ENCODE measurements around the gene OR4N2.
"Not testable (repeated sequence)": the region's sequence is repeated elsewhere in the genome, so short reads cannot be mapped to it uniquely, and the experiment has no call there.

Gene OR4N2, protein sequence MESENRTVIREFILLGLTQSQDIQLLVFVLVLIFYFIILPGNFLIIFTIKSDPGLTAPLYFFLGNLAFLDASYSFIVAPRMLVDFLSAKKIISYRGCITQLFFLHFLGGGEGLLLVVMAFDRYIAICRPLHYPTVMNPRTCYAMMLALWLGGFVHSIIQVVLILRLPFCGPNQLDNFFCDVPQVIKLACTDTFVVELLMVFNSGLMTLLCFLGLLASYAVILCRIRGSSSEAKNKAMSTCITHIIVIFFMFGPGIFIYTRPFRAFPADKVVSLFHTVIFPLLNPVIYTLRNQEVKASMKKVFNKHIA

DNA sequence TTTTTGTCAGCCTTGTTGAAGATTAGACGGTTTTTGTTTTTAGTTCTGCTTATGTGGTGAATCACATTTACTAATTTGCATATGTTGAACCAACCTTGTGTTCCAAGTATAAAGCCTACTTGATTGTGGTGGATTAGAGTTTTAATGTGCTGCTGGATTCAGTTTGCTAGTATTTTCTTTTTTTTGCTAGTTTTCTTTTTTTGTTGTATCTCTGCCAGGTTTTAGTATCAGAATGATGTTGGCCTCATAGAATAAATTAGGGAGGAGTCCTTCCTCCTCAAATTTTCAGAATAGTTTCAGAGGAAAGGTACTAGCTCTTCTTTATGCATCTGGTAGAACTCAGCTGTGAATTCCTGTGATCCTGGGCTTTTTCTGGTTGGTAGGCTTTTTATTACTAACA, at the start of gene OR4N2:
TSS of gene OR4N2 (plus strand) at position 301 of the 400 bp plus-strand sequence. CDS start 23,679 bp downstream, outside the sequence.
- DNase-seq (ENCODE audit: low spot score), result not testable (repeated sequence)

DNA sequence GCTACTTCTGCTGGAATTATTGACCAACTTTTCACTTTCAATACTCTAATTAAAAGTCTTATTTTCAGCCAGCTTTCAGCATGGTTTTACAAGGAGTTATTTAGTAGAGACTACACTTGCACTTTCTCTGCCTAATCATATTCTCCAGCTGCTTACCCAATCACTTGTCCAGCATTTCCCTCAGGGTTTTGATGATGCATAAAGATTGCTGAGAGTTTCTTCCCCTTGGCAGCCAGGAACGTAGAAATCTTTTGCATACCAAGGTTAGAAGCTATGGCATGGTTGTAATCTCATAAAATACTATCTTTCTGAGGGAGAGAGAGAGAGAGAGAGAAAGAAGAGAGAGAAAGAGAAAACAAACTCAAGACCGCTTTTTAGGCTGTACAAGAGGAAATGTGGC, 49.4 kb upstream of the OR4N2 start:
- no peak for DNase-seq (ENCODE audit: low spot score)

DNA sequence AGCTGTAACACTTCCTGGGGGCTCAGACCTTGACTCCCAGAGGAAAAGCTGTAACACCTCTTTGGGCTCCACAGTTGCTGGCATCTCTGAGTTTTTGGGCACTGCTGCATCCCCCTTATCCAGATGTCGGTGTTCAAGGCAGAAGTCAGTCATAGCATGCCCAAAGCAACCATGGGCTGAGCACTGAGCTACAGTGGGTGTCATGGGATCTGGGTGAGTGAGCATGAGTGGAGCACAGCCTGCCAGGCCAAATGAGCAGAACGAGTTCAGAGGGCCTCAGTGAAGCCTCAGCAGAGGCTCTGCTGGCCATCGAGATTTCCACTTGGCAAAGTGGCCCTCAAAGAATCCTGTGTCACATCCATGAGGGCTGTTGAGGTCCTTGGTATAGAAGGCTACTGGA, 32.1 kb upstream of the OR4N2 start:
- DNase-seq (ENCODE audit: low spot score), result not testable (repeated sequence)

DNA sequence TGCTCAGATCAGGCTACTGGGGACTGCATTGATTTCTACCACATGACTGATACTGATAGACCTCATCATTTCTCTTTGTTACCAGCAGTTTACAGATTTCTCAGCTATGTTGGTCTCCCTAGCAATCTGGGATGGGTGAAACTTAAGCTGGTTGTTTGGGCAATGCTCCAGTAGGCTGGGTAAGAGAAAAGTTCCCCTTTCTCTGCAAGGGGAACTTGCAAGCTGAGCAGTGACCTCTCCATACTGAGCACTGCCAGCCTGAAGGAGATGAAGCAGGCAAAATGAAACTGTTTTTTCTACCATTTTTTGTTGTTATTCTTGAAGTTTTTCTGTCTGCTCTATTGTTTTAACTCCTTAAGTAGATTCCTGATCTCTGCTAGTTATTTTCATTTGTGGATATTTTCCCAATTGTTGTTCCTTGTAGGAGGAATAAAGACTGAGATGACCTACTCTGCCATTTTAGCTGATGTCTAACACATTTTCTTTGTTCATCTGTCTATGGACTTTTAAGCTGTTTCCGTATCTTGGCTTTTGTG, 31.6 kb upstream of the OR4N2 start:
- DNase-seq (ENCODE audit: low spot score), result no peak

DNA sequence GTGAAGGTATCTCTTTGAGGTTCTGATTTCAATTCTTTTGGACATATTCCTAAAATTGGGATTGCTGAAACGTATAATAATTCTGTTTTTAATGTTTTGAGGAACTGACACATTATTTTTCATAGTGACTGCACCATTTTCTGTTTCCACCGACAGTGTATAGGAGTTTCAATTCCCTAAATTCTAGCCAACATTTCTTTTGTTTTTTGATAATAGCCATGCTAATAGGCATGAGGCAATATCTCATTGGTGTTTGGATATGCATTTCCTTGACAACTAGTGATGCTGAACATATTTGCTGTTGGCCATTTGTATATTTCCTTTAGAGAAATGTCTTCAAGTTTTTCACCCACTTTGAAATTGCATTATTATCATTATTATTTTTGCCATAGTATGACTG, 31.1 kb upstream of the OR4N2 start:
- DNase-seq (ENCODE audit: low spot score), result not testable (repeated sequence)

DNA sequence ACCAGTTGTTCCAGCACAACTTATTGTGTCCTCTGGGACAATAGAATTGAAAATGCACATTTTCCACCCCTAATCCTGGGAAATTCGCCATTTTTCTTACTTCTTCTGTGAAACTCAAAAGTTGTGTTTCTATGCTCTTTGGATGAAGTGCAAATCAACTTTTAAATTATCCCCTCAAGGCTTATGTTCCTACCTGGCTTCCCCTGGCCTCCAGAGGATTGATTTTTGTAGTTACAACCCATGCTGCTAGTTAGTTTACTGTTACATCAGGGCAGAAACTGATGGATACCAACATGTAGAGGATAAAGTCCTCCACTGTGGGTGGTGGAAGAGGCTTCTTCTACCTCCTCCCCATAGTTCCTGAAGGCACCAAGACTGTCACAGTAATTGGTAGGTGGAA, 30.4 kb upstream of the OR4N2 start, which contains the start of gene OR4M1:
TSS of gene OR4M1 (plus strand) at position 301 of the 400 bp plus-strand sequence. CDS start 6,819 bp downstream, outside the sequence.
- DNase-seq (ENCODE audit: low spot score), result not testable (repeated sequence)

DNA sequence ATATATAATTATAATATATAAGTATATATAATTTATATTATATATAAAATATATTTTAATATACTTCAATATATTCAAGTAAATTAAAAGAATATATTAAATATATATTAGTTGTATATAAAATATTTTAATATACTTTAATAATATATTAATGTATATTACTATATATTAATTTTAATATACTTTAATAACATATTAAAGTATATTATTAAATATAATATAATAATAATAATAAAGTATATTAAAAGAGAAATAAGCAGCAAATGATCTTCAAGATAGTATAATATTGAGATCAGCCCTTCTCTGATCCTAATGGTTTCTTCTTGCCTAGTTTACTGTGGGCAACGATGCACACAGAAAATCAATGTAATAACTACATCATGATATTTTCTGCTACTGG, 28.0 kb upstream of the OR4N2 start:
- no peak for DNase-seq (ENCODE audit: low spot score)

DNA sequence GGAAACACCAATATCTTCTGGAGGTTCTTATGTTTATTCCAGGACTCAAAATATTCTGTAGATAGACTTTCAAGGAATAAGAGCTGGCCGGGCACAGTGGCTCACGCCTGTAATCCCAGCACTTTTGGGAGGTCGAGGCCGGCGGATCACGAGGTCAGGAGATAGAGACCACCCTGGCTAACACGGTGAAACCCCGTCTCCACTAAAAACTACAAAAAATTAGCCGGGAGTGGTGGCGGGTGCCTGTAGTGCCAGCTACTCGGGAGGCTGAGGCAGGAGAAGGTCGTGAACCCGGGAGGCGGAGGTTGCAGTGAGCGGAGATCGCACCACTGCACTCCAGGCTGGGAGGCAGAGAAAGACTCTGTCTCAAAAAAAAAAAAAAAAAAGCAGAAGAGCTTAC, 17.7 kb upstream of the OR4N2 start:
- DNase-seq (ENCODE audit: low spot score), result not testable (repeated sequence)

DNA sequence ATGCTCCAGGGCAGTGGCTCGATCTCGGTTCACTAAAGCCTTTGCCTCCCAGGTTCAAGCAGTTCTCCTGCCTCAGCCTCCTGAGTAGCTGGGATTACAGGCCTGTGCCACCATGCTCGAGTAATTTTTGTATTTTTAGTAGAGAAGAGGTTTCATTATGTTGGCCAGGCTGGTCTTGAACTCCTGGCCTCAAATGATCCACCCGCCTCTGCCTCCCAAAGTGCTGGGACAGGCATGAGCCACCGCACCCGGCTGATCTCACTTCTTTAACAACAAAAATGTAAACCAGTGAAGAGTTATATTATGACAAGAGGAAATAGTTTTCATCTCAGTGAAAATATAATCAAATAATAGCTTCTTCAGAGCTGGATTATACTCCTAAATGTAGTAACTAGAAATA, 16.3 kb upstream of the OR4N2 start:
- DNase-seq (ENCODE audit: low spot score), result not testable (repeated sequence)

DNA sequence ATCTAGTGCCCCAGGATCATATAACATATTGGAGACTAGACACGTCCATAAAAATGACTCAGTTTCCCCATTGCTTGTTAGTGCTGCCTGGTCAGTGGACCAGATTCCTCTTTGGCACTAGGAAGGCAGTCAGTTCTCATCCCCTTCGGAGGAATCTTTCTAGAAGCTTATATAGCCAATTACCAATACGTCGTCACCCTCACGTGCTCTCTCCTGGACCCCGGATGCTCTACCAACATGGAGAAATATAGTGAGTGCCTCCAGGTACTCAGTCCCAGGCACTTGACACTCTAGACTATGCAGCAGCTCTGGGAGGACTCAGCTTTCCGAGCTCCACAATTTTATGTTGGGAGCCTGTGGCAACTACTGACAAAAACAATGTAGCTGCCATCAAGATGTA, 15.4 kb upstream of the OR4N2 start:
- DNase-seq (ENCODE audit: low spot score), result not testable (repeated sequence)

DNA sequence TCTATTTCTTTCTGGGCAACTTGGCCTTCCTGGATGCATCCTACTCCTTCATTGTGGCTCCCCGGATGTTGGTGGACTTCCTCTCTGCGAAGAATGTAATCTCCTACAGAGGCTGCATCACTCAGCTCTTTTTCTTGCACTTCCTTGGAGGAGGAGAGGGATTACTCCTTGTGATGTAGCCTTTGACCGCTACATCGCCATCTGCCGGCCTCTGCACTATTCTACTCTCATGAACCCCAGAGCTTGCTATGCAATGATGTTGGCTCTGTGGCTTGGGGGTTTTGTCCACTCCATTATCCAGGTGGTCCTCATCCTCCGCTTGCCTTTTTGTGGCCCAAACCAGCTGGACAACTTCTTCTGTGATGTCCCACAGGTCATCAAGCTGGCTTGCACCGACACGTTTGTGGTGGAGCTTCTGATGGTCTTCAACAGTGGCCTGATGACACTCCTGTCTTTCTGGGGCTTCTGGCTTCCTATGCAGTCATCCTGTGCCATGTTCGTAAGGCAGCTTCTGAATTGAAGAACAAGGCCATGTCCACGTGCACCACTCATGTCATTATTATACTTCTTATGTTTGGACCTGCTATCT, 7.0 kb upstream of the OR4N2 start:
- DNase-seq (ENCODE audit: low spot score), result not testable (repeated sequence)

DNA sequence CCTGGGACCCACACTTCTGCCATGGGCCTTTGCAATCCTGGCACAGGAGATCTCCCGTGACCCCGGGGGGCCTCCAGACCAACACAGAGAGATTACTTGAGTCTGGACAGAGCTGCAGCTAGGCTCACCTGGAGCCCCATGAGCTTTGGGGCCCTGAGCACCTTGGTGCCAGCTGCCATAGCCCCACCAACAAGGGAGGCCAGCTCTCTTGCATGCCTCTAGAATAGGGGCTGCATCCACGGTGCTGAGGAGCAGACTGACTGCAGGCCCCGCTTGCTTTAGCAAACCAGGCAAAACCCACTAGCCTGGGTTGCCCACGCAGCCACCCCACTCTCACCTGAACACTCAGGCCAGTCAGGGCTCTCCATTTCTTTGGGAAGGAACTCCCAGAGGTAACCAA, 3.7 kb upstream of the OR4N2 start:
- DNase-seq (ENCODE audit: low spot score), result no peak

DNA sequence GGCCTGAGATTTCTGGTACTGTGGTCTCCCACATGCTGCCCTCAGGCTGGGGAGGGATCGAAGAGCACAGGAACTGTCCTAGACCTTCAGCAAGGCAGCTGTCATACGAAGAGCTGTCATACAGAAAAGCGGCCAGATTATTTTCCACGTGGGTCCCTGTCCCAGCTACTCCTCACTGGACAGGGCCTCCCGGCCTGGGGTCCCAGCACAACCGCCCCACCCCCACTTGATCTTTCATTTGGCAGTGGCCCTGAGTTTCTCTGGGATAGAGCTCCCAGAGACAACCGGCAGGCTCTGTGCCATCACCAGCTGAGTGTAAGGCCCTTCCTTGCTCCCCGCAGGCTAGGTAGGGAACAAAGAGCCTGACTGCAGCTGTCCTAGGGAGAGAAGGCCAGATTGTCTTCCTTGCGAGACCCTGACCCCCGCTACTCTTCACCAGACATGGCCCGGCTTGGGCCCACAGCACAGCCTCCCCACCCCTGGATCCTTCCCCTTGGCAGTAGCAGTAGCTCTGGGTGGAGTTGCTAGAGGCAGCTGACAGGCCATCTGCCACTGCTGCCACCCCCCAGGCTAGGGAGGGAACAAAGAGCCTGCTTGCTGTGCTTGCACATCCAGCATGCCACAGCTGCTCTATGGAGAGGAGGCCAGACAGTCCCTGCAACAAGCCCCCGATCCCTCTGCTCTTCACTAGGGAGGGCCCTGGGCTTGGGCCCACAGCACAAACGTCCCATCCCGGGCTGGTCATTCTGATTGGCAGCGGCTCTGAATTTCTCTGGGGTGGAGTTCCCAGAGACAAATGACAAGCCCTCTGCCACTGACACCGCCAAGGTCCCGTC, 3.1 kb upstream of the OR4N2 start:
- DNase-seq (ENCODE audit: low spot score), result no peak

DNA sequence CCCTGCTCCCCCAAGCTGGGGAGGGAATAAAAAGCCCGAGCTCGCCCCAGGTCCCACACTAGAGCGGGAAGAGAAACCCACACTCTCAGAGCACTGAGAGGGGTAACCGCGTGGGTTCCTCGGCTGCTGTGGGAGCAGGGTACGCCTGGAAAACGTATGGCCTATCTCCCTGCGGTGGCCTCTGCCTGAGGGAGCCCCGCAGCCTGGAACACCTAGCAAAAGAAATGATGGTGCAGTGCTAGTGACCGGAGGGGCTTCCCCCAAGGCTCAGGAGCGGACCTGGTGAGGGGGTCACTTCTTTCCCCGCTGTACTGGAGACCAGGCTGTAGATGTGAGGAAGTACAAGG, 2.5 kb upstream of the OR4N2 start:
- no peak for DNase-seq (ENCODE audit: low spot score)

DNA sequence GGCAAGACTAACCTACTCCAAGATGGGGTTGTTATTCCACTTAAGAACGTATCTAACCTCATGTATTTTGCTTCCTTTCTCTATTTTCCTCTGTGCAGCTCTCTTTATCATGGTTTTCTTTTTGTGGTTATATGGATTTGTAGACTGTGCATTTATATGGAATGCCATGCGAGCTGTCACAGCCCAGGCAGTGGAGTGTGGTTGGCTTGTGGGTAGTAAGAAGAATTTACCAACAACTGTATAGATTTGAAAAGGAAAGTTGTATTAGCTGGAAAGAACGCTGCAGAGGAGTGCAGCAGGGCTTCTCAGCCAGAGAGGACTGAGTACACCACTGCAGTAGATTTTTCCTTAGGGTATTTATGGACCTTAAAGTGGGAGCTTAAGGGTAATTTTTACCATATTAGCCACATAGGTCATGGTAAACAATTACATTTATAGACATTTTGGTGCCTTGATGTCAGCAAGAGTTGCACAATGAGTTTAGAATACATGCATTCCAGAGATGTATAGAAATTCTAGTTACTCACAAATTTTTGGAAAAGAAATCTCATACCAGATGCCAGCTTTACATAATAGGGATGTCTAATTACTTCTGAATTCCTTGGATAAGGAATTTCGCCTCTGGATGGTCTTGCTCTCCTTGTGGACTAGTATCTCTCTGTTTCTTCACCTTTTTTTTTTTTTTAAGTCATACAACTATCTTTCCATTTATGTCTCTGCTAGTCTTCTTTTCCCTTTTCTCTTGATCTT, 9.8 kb downstream of the OR4N2 start:
- DNase-seq (ENCODE audit: low spot score), result not testable (repeated sequence)

DNA sequence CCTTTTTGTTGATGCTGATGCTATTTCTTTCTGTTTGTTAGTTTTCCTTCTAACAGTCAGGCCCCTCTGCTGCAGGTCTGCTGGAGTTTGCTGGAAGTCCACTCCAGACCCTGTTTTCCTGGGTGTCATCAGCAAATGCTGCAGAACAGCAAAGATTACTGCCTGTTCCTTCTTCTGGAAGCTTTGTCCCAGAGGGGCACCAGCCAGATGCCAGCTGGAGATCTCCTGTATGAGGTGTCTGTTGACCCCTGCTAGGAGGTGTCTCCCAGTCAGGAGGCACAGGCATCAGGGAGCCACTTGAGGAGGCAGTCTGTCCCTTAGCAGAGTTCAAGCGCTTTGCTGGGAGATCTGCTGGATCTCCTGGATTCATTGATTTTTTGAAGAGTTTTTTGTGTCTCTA, 16.3 kb downstream of the OR4N2 start:
- not testable (repeated sequence) for DNase-seq (ENCODE audit: low spot score)

DNA sequence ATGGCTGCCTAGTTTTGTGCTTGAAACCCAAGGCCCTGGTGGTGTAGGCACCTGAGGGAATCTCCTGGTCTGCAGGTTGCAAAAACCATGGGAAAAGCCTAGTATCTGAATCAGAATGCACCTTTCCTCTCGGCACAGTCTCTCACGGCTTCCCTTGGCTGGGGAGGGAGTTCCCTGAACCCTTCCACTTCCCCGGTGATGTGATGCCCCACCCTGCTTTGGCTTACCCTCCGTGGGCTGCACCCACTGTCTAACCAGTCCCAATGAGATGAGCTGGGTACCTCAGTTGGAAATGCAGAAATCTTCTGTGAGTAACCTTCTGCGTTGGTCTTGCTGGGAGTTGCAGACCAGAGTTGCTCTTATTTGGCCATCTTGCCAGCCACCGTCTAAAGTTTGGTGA, 17.4 kb downstream of the OR4N2 start:
- not testable (repeated sequence) for DNase-seq (ENCODE audit: low spot score)

DNA sequence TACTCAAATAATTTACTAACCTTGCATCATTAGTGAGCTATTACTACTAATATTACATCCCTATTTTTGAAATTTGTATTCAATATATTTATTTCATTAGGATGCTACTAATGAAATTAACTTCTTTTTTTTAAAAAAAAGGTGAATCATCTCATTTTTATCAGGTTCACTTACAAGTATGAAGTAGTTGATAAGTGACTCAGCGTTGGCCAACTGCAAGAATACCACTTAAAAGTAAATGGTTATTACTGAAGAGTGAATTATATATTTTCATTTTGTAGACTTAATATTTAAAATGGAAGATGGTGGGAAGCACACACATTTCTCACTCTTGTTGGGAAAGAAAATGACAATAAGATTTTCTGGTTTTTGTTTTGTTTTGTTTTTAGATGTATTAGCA, 19.6 kb downstream of the OR4N2 start:
- DNase-seq (ENCODE audit: low spot score), result no peak

DNA sequence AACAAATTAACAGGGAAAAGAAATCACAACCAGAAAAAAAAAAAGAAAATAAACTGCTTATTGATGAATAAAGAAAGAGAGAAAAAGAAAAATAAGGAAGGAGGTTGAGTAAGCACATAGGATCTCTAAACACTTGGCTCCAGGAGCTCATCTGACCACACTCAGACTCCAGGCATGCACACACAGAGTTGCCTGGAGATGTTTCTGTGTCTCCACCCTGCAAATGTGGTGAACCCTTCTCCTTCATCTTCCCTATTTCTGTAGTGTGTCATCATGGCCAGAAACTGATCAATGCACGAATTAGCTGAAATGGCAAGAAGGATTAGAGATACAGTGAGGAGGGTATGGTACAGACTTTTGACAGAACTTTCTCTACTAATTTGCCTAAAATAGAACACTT, 20.2 kb downstream of the OR4N2 start:
- DNase-seq (ENCODE audit: low spot score), result no peak

DNA sequence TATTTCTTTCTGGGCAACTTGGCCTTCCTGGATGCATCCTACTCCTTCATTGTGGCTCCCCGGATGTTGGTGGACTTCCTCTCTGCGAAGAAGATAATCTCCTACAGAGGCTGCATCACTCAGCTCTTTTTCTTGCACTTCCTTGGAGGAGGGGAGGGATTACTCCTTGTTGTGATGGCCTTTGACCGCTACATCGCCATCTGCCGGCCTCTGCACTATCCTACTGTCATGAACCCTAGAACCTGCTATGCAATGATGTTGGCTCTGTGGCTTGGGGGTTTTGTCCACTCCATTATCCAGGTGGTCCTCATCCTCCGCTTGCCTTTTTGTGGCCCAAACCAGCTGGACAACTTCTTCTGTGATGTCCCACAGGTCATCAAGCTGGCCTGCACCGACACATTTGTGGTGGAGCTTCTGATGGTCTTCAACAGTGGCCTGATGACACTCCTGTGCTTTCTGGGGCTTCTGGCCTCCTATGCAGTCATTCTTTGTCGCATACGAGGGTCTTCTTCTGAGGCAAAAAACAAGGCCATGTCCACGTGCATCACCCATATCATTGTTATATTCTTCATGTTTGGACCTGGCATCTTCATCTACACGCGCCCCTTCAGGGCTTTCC, 24.2 kb downstream of the OR4N2 start:
- DNase-seq (ENCODE audit: low spot score), result not testable (repeated sequence)

DNA sequence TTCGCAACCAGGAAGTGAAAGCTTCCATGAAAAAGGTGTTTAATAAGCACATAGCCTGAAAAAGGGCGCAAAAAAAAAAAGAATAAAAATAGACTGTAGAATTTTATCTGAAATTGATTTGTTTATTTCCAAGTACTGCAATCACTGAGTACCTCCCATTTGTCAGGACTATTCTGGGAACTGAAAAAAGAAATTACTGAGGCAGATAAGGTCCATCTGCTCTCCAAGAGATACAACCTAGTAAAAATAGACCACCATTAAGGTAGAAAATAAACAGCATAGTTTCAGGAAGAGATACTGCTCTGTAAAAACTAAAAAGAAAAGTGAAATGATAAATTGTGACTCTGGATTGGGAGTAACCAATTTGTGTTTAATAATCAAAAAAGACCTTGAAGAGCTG, 24.7 kb downstream of the OR4N2 start:
- DNase-seq (ENCODE audit: low spot score), result no peak

Measured in hepatic stellate cell (primary cell).